DND-41 (cell line): Measurements from ENCODE around the gene WDR70.

ENCODE experiments used
- EZH2 ChIP-seq: IDR thresholded peaks from 3 replicates; pipeline ENCODE4 v1.6.1; 2012; ENCODE audit warnings: borderline replicate concordance, low read depth, mild to moderate bottlenecking, moderate library complexity, low read length, inconsistent platforms; ENCODE audit not compliant: severe bottlenecking
- TF ChIP-seq, protein P1 (sequence below): IDR thresholded peaks from 2 replicates; pipeline ENCODE4 v1.5.1; 2012; ENCODE audit warnings: borderline replicate concordance, low read length, moderate library complexity, mild to moderate bottlenecking; ENCODE audit not compliant: poor library complexity, severe bottlenecking; ENCODE audit errors: extremely low read depth

DNA sequence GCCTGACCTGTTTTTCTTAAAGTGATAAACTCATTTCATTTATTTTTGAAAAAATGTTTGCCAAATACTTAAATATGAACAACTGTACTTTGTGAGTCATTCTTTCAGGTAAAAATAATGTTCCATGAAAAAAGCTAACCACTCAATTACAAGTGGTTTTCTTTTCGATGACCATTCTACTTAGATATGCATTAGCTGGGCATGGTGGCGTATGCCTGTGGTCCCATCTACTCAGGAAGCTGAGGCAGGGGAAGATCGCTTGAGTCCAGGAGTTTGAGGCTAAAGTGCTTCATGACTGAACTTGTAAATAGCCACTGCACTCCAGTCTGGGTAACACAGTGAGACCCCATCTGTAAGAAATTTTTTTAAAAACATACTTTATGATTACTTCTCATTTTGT, 4.0 kb upstream of the WDR70 start:
- TF ChIP-seq, protein P1, sequence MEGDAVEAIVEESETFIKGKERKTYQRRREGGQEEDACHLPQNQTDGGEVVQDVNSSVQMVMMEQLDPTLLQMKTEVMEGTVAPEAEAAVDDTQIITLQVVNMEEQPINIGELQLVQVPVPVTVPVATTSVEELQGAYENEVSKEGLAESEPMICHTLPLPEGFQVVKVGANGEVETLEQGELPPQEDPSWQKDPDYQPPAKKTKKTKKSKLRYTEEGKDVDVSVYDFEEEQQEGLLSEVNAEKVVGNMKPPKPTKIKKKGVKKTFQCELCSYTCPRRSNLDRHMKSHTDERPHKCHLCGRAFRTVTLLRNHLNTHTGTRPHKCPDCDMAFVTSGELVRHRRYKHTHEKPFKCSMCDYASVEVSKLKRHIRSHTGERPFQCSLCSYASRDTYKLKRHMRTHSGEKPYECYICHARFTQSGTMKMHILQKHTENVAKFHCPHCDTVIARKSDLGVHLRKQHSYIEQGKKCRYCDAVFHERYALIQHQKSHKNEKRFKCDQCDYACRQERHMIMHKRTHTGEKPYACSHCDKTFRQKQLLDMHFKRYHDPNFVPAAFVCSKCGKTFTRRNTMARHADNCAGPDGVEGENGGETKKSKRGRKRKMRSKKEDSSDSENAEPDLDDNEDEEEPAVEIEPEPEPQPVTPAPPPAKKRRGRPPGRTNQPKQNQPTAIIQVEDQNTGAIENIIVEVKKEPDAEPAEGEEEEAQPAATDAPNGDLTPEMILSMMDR: no peak
- TF ChIP-seq EZH2: no peak
